ENCODE results near the gene PYGO2. TPM values are rescaled to one million over a fixed set of nuclear protein-coding genes. Genes with fewer than 3 reads are reported as not detected.

Gene PYGO2
- total RNA-seq, 1 experiment from 2014 or later = 37.4 TPM

GRCh38 chr1:154940213-154940560 is 21.4 kb downstream of the PYGO2 start:
- Mint-ChIP-seq H3K27me3 (ENCODE audit: low read depth) (peaks cover 3% of the 10 kb centered on the region; the same call in 1 of the 2 replicates), H3K9me3 (no peaks in the 10 kb centered on the region), H3K4me3 (no peak overlapping the region), H3K4me1 (peaks cover 37% of the 10 kb centered on the region), H3K36me3 (no peaks in the 10 kb centered on the region; the same call in 1 of the 2 replicates), H3K27ac (peak overlapping the region; percentile 10; the same call in 1 of the 2 replicates)
- no peak for ATAC-seq
- POLR2A ChIA-PET = no interaction called here
- no peak for DNase-seq (ENCODE audit: low spot score)
- CTCF ChIA-PET = interaction anchor here (0.9 to 1.9 kb wide), 8 partner anchors 16 to 380 kb away, joined by 3 to 6 read pairs (median 4); no protein-coding TSS in a partner anchor
- TF ChIP-seq ELF4 (CRISPR knock-in tag; IDR thresholded peaks at IDR 0.05; ENCODE audit: low read depth) = no peak
- no peak for TF ChIP-seq ETV6 (CRISPR knock-in tag; IDR thresholded peaks at IDR 0.05)
- TF ChIP-seq NR1H2 (CRISPR knock-in tag; IDR thresholded peaks at IDR 0.05) = no peak

DNA sequence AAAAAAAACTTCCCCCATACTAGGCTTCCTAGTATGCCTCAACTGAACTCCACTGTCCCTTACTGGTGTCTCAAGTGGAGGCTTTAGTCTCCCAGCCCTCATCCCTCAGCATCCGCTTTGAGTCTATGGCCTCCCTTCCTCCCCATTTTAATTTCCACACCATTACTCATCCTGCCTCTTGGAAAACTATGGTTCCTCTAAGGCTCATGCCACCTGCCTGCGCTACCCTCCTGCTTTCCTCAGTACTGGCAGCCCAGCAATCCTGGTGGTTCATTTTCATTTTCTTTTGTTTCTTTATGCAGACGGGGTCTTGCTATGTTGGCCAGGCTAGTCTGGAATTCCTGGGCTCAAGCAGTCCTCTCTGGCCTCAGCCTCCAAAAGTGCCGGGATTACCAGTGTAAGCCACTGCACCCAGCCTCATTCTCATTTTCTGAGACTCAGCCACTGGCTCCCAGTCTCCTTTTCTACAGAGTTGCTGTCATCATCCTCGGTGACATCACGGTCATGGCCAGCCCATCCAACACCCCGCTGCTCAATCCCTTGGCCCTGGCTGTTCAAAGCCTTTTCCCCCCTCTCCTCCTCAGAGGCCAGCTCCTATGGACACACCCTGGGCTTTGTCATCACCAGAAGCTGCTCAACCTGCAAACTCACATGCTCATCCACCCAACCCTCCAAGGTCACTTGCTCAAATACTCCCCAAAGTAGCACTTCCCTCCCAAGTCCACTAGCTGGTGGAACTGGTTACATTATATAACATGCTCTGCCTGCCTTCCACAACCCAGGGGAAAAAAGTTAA is 22.8 kb downstream of the PYGO2 start:
- H3K27ac Mint-ChIP-seq = peak overlapping the region; percentile 43
- H3K4me1 Mint-ChIP-seq = peaks cover 30% of the 10 kb centered on the region
- H3K4me3 Mint-ChIP-seq = 0 out of 2 replicates have a peak overlapping the region, but pooled peaks have one; percentile 92
- CTCF ChIA-PET = interaction anchor here (0.9 to 1.9 kb wide), 4 partner anchors 32 to 379 kb away, joined by 3 to 4 read pairs (median 4); partner anchors contain the start of gene SHC1
- ATAC-seq (no peak), DNase-seq (ENCODE audit: low spot score) (no peak)
- POLR2A ChIA-PET = interaction anchor here (0.7 kb wide), 1 partner anchor 32 kb away, joined by 3 read pairs; the partner anchor contains the start of gene SHC1
- no peaks in the 10 kb centered on the region; the same call in 1 of the 2 replicates for H3K36me3 Mint-ChIP-seq
- peaks cover 3% of the 10 kb centered on the region; the same call in 1 of the 2 replicates for H3K27me3 Mint-ChIP-seq (ENCODE audit: low read depth)
- H3K9me3 Mint-ChIP-seq = no peaks in the 10 kb centered on the region
- TF ChIP-seq ZNF121 (CRISPR knock-in tag; IDR thresholded peaks at IDR 0.05) = peak; percentile 81; the same call in 1 of the 2 replicates
- no peak for TF ChIP-seq ELF4 (CRISPR knock-in tag; IDR thresholded peaks at IDR 0.05; ENCODE audit: low read depth)
- no peak for TF ChIP-seq HMGA2 (CRISPR knock-in tag; IDR thresholded peaks at IDR 0.05)

DNA sequence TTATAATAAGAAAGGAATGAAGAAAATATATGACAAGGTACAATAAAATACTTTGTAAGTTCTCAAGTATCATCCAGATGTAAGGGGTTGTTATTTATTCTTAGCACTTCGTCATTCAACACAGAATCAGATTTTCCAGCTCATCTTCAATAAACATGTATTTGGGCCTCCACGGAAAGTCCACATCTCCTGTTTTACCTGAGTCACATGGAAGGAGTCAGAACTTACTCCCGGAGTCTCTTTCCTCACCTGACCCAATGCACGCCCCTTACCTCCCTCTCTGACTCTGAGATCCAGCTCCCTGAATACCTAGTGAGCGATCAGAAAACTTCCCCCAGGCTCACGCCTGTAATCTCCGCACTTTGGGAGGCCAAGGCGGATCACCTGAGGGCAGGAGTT is 23.6 kb downstream of the PYGO2 start:
- POLR2A ChIA-PET = interaction anchor here (0.6 kb wide), 1 partner anchor 776 kb away, joined by 3 read pairs; no protein-coding TSS in a partner anchor
- no peaks in the 10 kb centered on the region for H3K9me3 Mint-ChIP-seq

More for the DNA sequence above, 23.6 kb downstream of the PYGO2 start:
- TF ChIP-seq ZNF281 (CRISPR knock-in tag; IDR thresholded peaks at IDR 0.05) = no peak
- no peak for TF ChIP-seq RORB (CRISPR knock-in tag; IDR thresholded peaks at IDR 0.05)
- no peak for TF ChIP-seq SOX15 (CRISPR knock-in tag; IDR thresholded peaks at IDR 0.05)
- TF ChIP-seq, protein P1, sequence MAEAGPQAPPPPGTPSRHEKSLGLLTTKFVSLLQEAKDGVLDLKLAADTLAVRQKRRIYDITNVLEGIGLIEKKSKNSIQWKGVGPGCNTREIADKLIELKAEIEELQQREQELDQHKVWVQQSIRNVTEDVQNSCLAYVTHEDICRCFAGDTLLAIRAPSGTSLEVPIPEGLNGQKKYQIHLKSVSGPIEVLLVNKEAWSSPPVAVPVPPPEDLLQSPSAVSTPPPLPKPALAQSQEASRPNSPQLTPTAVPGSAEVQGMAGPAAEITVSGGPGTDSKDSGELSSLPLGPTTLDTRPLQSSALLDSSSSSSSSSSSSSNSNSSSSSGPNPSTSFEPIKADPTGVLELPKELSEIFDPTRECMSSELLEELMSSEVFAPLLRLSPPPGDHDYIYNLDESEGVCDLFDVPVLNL (CRISPR knock-in tag; IDR thresholded peaks at IDR 0.05; ENCODE audit: borderline replicate concordance, low read depth) = no peak
- TF ChIP-seq, protein P2, sequence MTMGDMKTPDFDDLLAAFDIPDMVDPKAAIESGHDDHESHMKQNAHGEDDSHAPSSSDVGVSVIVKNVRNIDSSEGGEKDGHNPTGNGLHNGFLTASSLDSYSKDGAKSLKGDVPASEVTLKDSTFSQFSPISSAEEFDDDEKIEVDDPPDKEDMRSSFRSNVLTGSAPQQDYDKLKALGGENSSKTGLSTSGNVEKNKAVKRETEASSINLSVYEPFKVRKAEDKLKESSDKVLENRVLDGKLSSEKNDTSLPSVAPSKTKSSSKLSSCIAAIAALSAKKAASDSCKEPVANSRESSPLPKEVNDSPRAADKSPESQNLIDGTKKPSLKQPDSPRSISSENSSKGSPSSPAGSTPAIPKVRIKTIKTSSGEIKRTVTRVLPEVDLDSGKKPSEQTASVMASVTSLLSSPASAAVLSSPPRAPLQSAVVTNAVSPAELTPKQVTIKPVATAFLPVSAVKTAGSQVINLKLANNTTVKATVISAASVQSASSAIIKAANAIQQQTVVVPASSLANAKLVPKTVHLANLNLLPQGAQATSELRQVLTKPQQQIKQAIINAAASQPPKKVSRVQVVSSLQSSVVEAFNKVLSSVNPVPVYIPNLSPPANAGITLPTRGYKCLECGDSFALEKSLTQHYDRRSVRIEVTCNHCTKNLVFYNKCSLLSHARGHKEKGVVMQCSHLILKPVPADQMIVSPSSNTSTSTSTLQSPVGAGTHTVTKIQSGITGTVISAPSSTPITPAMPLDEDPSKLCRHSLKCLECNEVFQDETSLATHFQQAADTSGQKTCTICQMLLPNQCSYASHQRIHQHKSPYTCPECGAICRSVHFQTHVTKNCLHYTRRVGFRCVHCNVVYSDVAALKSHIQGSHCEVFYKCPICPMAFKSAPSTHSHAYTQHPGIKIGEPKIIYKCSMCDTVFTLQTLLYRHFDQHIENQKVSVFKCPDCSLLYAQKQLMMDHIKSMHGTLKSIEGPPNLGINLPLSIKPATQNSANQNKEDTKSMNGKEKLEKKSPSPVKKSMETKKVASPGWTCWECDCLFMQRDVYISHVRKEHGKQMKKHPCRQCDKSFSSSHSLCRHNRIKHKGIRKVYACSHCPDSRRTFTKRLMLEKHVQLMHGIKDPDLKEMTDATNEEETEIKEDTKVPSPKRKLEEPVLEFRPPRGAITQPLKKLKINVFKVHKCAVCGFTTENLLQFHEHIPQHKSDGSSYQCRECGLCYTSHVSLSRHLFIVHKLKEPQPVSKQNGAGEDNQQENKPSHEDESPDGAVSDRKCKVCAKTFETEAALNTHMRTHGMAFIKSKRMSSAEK (CRISPR knock-in tag; IDR thresholded peaks at IDR 0.05; ENCODE audit: borderline replicate concordance) = no peak
- no peak for TF ChIP-seq MXD4 (CRISPR knock-in tag; IDR thresholded peaks at IDR 0.05; ENCODE audit: borderline replicate concordance)
- TF ChIP-seq FOXJ3 (CRISPR knock-in tag; IDR thresholded peaks at IDR 0.05; ENCODE audit: borderline replicate concordance) = no peak
- H3K4me1 Mint-ChIP-seq = peaks cover 26% of the 10 kb centered on the region
- H3K36me3 Mint-ChIP-seq = no peaks in the 10 kb centered on the region; the same call in 1 of the 2 replicates
- peaks cover 3% of the 10 kb centered on the region; the same call in 1 of the 2 replicates for H3K27me3 Mint-ChIP-seq (ENCODE audit: low read depth)
- DNase-seq (ENCODE audit: low spot score) (no peak), ATAC-seq (no peak)
- CTCF ChIA-PET = interaction anchor here (0.8 to 1.0 kb wide), 3 partner anchors 33 to 378 kb away, joined by 3 to 6 read pairs (median 4); partner anchors contain the start of gene SHC1
- H3K27ac Mint-ChIP-seq = peak overlapping the region; percentile 99
- H3K4me3 Mint-ChIP-seq = peak overlapping the region; percentile 92

Data from WTC11 (cell line).